Thyroid gland (tissue), 4 donors: ENCODE results near the gene CHRNA1.

Experiments
- POLR2A ChIP-seq, 2 donors: fragments of 450-650 bp; IDR thresholded peaks; one replicate each; pipeline ENCODE4 v1.6.1; 2017; ENCODE audit warnings: antibody characterized with exemption in 2 of 2, mild to moderate bottlenecking in 2 of 2, moderate library complexity in 1 of 2
- TF ChIP-seq, protein P1 (sequence below), 6 experiments: fragments of 200-600 bp in 3 of 6; fragments of 450-650 bp in 3 of 6; sonication (generic) in 3 of 6; IDR thresholded peaks; one replicate each; pipeline ENCODE4 v1.5.1; 2016 to 2019; ENCODE audit warnings: antibody characterized with exemption in 6 of 6, mild to moderate bottlenecking in 2 of 6, inconsistent platforms in 1 of 6, moderate library complexity in 1 of 6

DNA sequence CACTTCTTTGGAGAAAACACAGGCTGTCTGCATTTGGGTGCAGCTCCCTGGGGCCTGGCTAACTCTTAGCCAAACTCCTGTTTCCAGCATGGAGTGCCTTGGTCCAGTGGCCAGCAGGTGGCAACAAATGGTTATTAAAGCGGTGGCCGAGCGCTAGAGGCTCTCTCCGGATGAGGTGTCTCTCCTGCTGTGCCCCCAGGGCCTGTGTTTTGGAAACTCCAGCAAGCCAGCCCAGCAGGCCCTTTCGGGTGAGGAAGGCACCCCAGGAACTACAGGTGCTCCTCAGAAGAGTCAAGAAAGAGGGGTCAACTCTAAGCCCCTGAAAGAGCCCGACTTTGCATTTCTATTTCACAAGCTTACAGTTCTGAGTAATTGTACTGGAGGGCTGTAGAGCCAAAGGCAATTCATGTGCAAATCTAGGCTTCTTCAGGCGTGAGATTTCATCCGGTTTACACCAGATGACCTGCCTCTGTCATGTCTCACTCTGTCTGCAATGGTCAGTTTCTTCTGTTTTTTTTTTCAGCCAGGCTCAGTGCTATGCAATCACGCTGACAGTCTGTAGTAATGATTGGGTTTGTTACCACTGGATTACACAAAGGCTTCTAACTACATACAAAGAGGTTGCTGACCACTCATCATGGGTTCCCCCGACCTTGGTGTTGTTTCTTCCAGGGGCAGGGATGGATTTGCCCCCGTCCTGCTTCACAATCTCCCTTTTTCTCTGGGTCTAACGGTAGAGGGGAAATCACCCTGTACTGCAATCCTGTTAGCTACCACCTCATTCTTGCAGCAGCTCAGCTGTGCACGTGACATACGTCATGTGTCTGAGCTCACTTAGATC lies 7.6 kb upstream of the CHRNA1 start:
- TF ChIP-seq, protein P1, sequence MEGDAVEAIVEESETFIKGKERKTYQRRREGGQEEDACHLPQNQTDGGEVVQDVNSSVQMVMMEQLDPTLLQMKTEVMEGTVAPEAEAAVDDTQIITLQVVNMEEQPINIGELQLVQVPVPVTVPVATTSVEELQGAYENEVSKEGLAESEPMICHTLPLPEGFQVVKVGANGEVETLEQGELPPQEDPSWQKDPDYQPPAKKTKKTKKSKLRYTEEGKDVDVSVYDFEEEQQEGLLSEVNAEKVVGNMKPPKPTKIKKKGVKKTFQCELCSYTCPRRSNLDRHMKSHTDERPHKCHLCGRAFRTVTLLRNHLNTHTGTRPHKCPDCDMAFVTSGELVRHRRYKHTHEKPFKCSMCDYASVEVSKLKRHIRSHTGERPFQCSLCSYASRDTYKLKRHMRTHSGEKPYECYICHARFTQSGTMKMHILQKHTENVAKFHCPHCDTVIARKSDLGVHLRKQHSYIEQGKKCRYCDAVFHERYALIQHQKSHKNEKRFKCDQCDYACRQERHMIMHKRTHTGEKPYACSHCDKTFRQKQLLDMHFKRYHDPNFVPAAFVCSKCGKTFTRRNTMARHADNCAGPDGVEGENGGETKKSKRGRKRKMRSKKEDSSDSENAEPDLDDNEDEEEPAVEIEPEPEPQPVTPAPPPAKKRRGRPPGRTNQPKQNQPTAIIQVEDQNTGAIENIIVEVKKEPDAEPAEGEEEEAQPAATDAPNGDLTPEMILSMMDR (IDR thresholded peaks at IDR 0.05): peak; percentile 47 to 82 (median 71)
- TF ChIP-seq POLR2A (IDR thresholded peaks at IDR 0.05): no peak
